ENCODE measurements around the gene FBXL14. TPM values are rescaled to one million over a fixed set of nuclear protein-coding genes. Genes with fewer than 3 reads are reported as not detected.

FBXL14 gene
- total and polyA plus RNA-seq, 7 experiments from 2014 or later = 15.1 to 43.8 (median 28.1) TPM

- peaks cover 5 to 18% of the 10 kb centered on the region in 2 donors for H3K4me1 ChIP-seq (ENCODE audit: control insufficient read depth in 2 of 2, insufficient read depth in 2 of 2, low read length in 2 of 2)
- POLR2A ChIA-PET = no interaction called here
- peak overlapping the region; percentile 80 for H3K27ac ChIP-seq (ENCODE audit: low read depth, low read length)
- H3K27ac Mint-ChIP-seq = peak overlapping the region; percentile 86 to 97 (median 94)
- intact Hi-C loops (cut with micrococcal nuclease) = loop anchor here (1.0 to 10.0 kb wide), 7 partner anchors 95 to 1219 kb away; partner anchors contain the start of genes DCP1B (in 2 of the 2), ADIPOR2 (in 1 of the 2), ERC1 (in 1 of the 2) and ITFG2 (in 1 of the 2)
- peak overlapping the region; percentile 89 to 98 (median 94) for H3K4me3 Mint-ChIP-seq
- no peaks in the 10 kb centered on the region for H3K27me3 ChIP-seq (ENCODE audit: control insufficient read depth in 2 of 2, insufficient read depth in 2 of 2, low read length in 2 of 2)
- no peaks in the 10 kb centered on the region for H3K9me3 Mint-ChIP-seq
- H3K4me1 Mint-ChIP-seq = peaks cover 28 to 44% (median 33%) of the 10 kb centered on the region in 7 donors
- CTCF ChIA-PET = interaction anchor here (1.4 kb wide), 1 partner anchor 12 kb away, joined by 7 read pairs; no protein-coding TSS in a partner anchor
- peak overlapping the region; percentile 64 for H3K4me3 ChIP-seq (ENCODE audit: low read length)
- H3K9me3 ChIP-seq (ENCODE audit: control insufficient read depth in 2 of 3, low read length in 3 of 3) = no peaks in the 10 kb centered on the region
- H3K36me3 ChIP-seq (ENCODE audit: control insufficient read depth in 2 of 3, insufficient read depth in 3 of 3, low read length in 3 of 3) = no peaks in the 10 kb centered on the region
- peaks cover 0 to 23% (median 4%) of the 10 kb centered on the region in 5 donors for H3K36me3 Mint-ChIP-seq
- H3K27me3 Mint-ChIP-seq = peaks cover 0 to 9% (median 0%) of the 10 kb centered on the region in 5 donors
- ATAC-seq (no peak), DNase-seq (no peak)
These were observed 1.4 kb upstream of the FBXL14 start for GRCh38 chr12:1595690-1596347.

GRCh38 chr12:1595026-1595561 is 713 bp upstream of the FBXL14 start:
- Histone ChIP-seq H3K27me3 (ENCODE audit: control insufficient read depth in 2 of 2, insufficient read depth in 2 of 2, low read length in 2 of 2) (no peaks in the 10 kb centered on the region), H3K27ac (ENCODE audit: low read depth, low read length) (peak overlapping the region; percentile 80), H3K4me1 (ENCODE audit: control insufficient read depth in 2 of 2, insufficient read depth in 2 of 2, low read length in 2 of 2) (peaks cover 12 to 23% of the 10 kb centered on the region in 2 donors), H3K9me3 (ENCODE audit: control insufficient read depth in 2 of 3, low read length in 3 of 3) (no peaks in the 10 kb centered on the region), H3K36me3 (ENCODE audit: control insufficient read depth in 2 of 3, insufficient read depth in 3 of 3, low read length in 3 of 3) (no peaks in the 10 kb centered on the region), H3K4me3 (ENCODE audit: low read length) (peak overlapping the region; percentile 64)
- POLR2A ChIA-PET = interaction anchor here (0.6 to 4.4 kb wide), 4 partner anchors 7 to 490 kb away, joined by 3 to 82 read pairs (median 4); no protein-coding TSS in a partner anchor
- DNase-seq (peak in 2 of 9 donors; percentile 30 to 31), ATAC-seq (no peak)
- intact Hi-C loops (cut with micrococcal nuclease) = loop anchor here (1.0 to 10.0 kb wide), 7 partner anchors 96 to 1220 kb away; partner anchors contain the start of genes DCP1B (in 2 of the 2), ADIPOR2 (in 1 of the 2), ERC1 (in 1 of the 2) and ITFG2 (in 1 of the 2)
- Mint-ChIP-seq H3K27ac (peak overlapping the region; percentile 86 to 97 (median 94)), H3K9me3 (no peaks in the 10 kb centered on the region), H3K4me3 (peak overlapping the region; percentile 89 to 98 (median 94)), H3K36me3 (peaks cover 0 to 25% (median 5%) of the 10 kb centered on the region in 5 donors), H3K4me1 (peaks cover 35 to 46% (median 38%) of the 10 kb centered on the region in 7 donors), H3K27me3 (peaks cover 0 to 9% (median 0%) of the 10 kb centered on the region in 5 donors)
- CTCF ChIA-PET = interaction anchor here (1.4 kb wide), 1 partner anchor 11 kb away, joined by 7 read pairs; no protein-coding TSS in a partner anchor

GRCh38 chr12:1594006-1594260 is 448 bp downstream of the FBXL14 start:
- Mint-ChIP-seq H3K36me3 (peaks cover 0 to 29% (median 5%) of the 10 kb centered on the region in 5 donors), H3K4me1 (peaks cover 41 to 57% (median 48%) of the 10 kb centered on the region in 7 donors), H3K27me3 (peaks cover 0 to 8% (median 0%) of the 10 kb centered on the region in 5 donors), H3K9me3 (no peaks in the 10 kb centered on the region), H3K4me3 (peak overlapping the region; percentile 83 to 97 (median 94)), H3K27ac (peak overlapping the region in 7 of 9 donors; percentile 89 to 97 (median 94))
- Histone ChIP-seq H3K27ac (ENCODE audit: low read depth, low read length) (peak overlapping the region; percentile 76), H3K4me3 (ENCODE audit: low read length) (peak overlapping the region; percentile 91), H3K36me3 (ENCODE audit: control insufficient read depth in 2 of 3, insufficient read depth in 3 of 3, low read length in 3 of 3) (no peaks in the 10 kb centered on the region), H3K27me3 (ENCODE audit: control insufficient read depth in 2 of 2, insufficient read depth in 2 of 2, low read length in 2 of 2) (no peaks in the 10 kb centered on the region), H3K4me1 (ENCODE audit: control insufficient read depth in 2 of 2, insufficient read depth in 2 of 2, low read length in 2 of 2) (peaks cover 23% of the 10 kb centered on the region in 2 donors), H3K9me3 (ENCODE audit: control insufficient read depth in 2 of 3, low read length in 3 of 3) (no peaks in the 10 kb centered on the region)
- ATAC-seq (no peak), DNase-seq (peak in 1 of 9 donors; percentile 36)
- POLR2A ChIA-PET = interaction anchor here (0.6 to 4.4 kb wide), 10 partner anchors 9 to 1158 kb away, joined by 3 to 82 read pairs (median 6); no protein-coding TSS in a partner anchor
- intact Hi-C loops (cut with micrococcal nuclease) = loop anchor here (1.0 to 10.0 kb wide), 16 partner anchors 11 to 1221 kb away; partner anchors contain the start of genes KDM5A (in 2 of the 2), RAD52 (in 2 of the 2), WNK1 (in 2 of the 2) and ADIPOR2 (in 1 of the 2)
- CTCF ChIA-PET = interaction anchor here (0.6 to 2.6 kb wide), 5 partner anchors 9 to 771 kb away, joined by 3 to 21 read pairs (median 4); no protein-coding TSS in a partner anchor

GRCh38 chr12:1593174-1594005 is 991 bp downstream of the FBXL14 start:
- Mint-ChIP-seq H3K4me1 (peaks cover 47 to 62% (median 53%) of the 10 kb centered on the region in 7 donors), H3K36me3 (peaks cover 0 to 33% (median 5%) of the 10 kb centered on the region in 5 donors)
- peak overlapping the region; percentile 91 for H3K4me3 ChIP-seq (ENCODE audit: low read length)

GRCh38 chr12:1592444-1593173 is 1.8 kb downstream of the FBXL14 start:
- Mint-ChIP-seq H3K27ac (peak overlapping the region; percentile 66 to 97 (median 93)), H3K9me3 (peaks cover 0 to 2% (median 0%) of the 10 kb centered on the region in 11 donors), H3K4me3 (peak overlapping the region; percentile 83 to 97 (median 94)), H3K36me3 (peaks cover 0 to 35% (median 5%) of the 10 kb centered on the region in 5 donors), H3K27me3 (peaks cover 0 to 6% (median 0%) of the 10 kb centered on the region in 5 donors), H3K4me1 (peaks cover 53 to 70% (median 61%) of the 10 kb centered on the region in 7 donors)
- ATAC-seq (peak; percentile 28), DNase-seq (peak; percentile 16 to 73 (median 63))
- Histone ChIP-seq H3K4me1 (ENCODE audit: control insufficient read depth in 2 of 2, insufficient read depth in 2 of 2, low read length in 2 of 2) (peaks cover 23 to 36% of the 10 kb centered on the region in 2 donors), H3K27me3 (ENCODE audit: control insufficient read depth in 2 of 2, insufficient read depth in 2 of 2, low read length in 2 of 2) (no peaks in the 10 kb centered on the region), H3K9me3 (ENCODE audit: control insufficient read depth in 2 of 3, low read length in 3 of 3) (no peaks in the 10 kb centered on the region), H3K27ac (ENCODE audit: low read depth, low read length) (peak overlapping the region; percentile 76), H3K36me3 (ENCODE audit: control insufficient read depth in 2 of 3, insufficient read depth in 3 of 3, low read length in 3 of 3) (no peaks in the 10 kb centered on the region), H3K4me3 (ENCODE audit: low read length) (peak overlapping the region; percentile 91)
- CTCF ChIA-PET = interaction anchor here (0.7 to 2.6 kb wide), 7 partner anchors 9 to 778 kb away, joined by 3 to 21 read pairs (median 6); no protein-coding TSS in a partner anchor
- POLR2A ChIA-PET = interaction anchor here (0.5 to 4.4 kb wide), 10 partner anchors 9 to 1153 kb away, joined by 3 to 82 read pairs (median 4); no protein-coding TSS in a partner anchor
- intact Hi-C loops (cut with micrococcal nuclease) = loop anchor here (1.0 to 10.0 kb wide), 13 partner anchors 9 to 1222 kb away; partner anchors contain the start of genes B4GALNT3 (in 1 of the 2), CCDC77 (in 1 of the 2), ERC1 (in 1 of the 2) and ITFG2 (in 1 of the 2)

More at GRCh38 chr12:1593174-1594005, 991 bp downstream of the FBXL14 start:
- ChIA-PET CTCF (interaction anchor here (0.6 to 2.6 kb wide), 9 partner anchors 8 to 990 kb away, joined by 3 to 21 read pairs (median 5); no protein-coding TSS in a partner anchor), POLR2A (interaction anchor here (0.6 to 4.4 kb wide), 12 partner anchors 9 to 1158 kb away, joined by 3 to 82 read pairs (median 3); no protein-coding TSS in a partner anchor)
- Histone ChIP-seq H3K4me1 (ENCODE audit: control insufficient read depth in 2 of 2, insufficient read depth in 2 of 2, low read length in 2 of 2) (peaks cover 23 to 28% of the 10 kb centered on the region in 2 donors), H3K36me3 (ENCODE audit: control insufficient read depth in 2 of 3, insufficient read depth in 3 of 3, low read length in 3 of 3) (no peaks in the 10 kb centered on the region), H3K27me3 (ENCODE audit: control insufficient read depth in 2 of 2, insufficient read depth in 2 of 2, low read length in 2 of 2) (no peaks in the 10 kb centered on the region), H3K27ac (ENCODE audit: low read depth, low read length) (peak overlapping the region; percentile 76), H3K9me3 (ENCODE audit: control insufficient read depth in 2 of 3, low read length in 3 of 3) (no peaks in the 10 kb centered on the region)
- Mint-ChIP-seq H3K4me3 (peak overlapping the region; percentile 83 to 97 (median 94)), H3K27me3 (peaks cover 0 to 6% (median 0%) of the 10 kb centered on the region in 5 donors), H3K9me3 (peaks cover 0 to 2% (median 0%) of the 10 kb centered on the region in 11 donors), H3K27ac (peak overlapping the region; percentile 66 to 97 (median 93))
- ATAC-seq (peak; percentile 34), DNase-seq (peak; percentile 41 to 70 (median 65))
- intact Hi-C loops (cut with micrococcal nuclease) = loop anchor here (1.0 to 10.0 kb wide), 16 partner anchors 12 to 1221 kb away; partner anchors contain the start of genes ERC1 (in 2 of the 2), KDM5A (in 2 of the 2), RAD52 (in 2 of the 2) and WNK1 (in 2 of the 2)

Data from naive thymus-derived CD4-positive, alpha-beta T cell (primary cell).